ENCODE results near the gene PGK1.
"Not testable (repeated sequence)": the region's sequence is repeated elsewhere in the genome, so short reads cannot be mapped to it uniquely, and the experiment has no call there.

DNA sequence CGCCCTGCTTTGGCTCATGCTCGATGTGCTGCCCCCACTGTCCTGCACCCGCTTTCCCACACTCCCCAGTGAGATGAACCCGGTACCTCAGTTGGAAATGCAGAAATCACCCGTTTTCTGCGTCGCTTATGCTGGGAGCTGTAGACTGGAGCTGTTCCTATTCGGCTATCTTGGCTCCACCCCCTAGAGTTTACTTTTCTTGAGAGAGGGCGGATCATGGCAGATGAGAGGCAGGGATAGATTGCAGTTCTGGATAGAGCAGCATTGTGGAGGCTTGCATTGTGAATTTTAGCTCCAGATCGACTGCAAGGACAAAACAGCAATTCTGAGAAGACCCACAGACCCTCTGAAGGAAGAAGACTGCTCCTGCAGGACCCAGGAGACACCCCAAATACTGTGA is 53.8 kb downstream of the PGK1 start:
- TF ChIP-seq, protein P1, sequence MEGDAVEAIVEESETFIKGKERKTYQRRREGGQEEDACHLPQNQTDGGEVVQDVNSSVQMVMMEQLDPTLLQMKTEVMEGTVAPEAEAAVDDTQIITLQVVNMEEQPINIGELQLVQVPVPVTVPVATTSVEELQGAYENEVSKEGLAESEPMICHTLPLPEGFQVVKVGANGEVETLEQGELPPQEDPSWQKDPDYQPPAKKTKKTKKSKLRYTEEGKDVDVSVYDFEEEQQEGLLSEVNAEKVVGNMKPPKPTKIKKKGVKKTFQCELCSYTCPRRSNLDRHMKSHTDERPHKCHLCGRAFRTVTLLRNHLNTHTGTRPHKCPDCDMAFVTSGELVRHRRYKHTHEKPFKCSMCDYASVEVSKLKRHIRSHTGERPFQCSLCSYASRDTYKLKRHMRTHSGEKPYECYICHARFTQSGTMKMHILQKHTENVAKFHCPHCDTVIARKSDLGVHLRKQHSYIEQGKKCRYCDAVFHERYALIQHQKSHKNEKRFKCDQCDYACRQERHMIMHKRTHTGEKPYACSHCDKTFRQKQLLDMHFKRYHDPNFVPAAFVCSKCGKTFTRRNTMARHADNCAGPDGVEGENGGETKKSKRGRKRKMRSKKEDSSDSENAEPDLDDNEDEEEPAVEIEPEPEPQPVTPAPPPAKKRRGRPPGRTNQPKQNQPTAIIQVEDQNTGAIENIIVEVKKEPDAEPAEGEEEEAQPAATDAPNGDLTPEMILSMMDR (IDR thresholded peaks at IDR 0.05; ENCODE audit: low read depth, low read length): not testable (repeated sequence)
- not testable (repeated sequence) for TF ChIP-seq POLR2A (IDR thresholded peaks at IDR 0.05; ENCODE audit: extremely low read depth, insufficient read length)
